HG03520 (cell line): Measurements from ENCODE around the gene MACO1.
"Not testable (repeated sequence)": the region's sequence is repeated elsewhere in the genome, so short reads cannot be mapped to it uniquely, and the experiment has no call there.

ENCODE experiments used
- ATAC-seq: cut with Tn5 transposase; IDR thresholded peaks from one replicate; pipeline ENCODE4 v1.9.1; 2021; ENCODE audit warnings: mild to moderate bottlenecking, moderate library complexity; ENCODE audit not compliant: unreplicated experiment

The MACO1 gene

DNA sequence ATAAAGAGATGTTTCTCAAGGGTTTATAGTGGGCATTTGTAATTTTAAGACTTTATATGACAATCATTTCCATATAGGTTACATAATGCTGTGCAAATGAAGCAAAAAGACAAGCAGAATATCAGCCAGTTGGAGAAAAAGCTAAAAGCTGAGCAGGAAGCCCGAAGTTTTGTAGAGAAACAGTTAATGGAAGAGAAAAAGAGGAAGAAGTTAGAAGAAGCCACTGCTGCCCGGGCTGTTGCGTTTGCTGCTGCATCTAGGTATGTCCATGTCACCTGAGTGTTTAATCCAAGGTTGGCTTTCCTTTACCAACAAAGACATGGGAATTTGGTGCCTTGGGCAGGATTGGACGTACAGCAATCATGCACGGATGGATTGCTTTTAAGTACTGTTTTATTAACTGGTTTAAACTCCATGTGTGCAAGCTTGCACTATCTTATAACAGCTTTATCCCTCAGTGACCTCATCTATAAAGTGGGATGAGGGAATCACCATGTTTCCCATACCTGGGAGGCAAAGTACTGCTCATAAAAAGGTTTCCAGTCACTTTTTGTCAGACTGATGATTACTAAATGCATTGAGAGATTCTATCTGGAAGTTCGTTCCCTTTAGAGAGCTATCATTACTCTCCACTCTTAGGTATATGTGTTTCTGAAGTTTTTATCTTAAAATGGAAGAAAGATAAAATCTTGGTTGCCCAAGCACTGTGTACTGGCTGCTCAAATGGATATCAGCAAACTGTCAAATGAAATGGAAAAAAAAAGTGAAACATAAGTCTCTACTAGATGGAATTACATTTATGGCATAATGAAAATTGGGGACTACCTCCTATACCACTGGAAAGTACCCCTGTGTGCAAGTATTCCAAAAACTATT is 55.1 kb downstream of the MACO1 start:
- ATAC-seq = no peak

GRCh38 chr1:25486602-25487001 is 55.9 kb downstream of the MACO1 start:
- ATAC-seq = no peak

DNA sequence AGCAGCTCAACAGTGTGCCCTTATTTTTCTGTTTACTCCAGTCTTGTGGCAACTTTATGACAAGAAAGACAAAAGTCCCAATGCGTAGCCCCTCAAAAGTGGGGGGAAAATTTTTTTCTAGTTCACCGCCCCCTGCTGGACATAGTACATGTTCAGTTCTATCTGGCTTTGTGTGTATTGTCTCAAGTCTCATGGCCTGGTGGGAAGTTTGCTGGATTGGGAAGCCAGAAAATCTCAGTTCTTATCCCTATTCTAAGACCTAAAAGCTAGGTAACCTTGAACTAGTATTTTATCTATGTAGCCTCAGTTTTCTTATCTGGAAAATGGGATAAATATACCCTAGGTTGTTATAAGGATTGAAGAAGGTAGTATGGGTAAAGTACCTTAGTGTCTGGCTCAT is 56.9 kb downstream of the MACO1 start:
- no peak for ATAC-seq

DNA sequence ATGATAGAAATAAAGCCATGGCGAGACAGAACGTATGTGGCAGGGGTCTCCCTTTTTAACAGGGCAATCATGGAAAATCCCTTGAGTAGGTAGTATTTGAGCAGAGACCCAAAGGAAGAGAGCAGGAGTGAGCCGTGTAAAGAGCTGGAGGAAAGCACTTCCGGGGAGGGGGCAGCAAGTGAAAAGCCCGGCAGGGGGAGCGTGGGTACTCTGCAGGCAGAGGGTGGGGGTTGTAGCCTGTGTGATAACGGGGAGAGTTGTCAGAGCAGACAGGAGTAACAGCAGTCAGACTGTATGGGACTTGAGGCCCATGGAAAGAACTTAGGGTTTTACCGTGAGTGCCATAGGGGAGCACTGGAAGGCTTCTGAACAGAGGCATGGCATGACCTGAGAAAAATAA is 61.6 kb downstream of the MACO1 start:
- no peak for ATAC-seq

DNA sequence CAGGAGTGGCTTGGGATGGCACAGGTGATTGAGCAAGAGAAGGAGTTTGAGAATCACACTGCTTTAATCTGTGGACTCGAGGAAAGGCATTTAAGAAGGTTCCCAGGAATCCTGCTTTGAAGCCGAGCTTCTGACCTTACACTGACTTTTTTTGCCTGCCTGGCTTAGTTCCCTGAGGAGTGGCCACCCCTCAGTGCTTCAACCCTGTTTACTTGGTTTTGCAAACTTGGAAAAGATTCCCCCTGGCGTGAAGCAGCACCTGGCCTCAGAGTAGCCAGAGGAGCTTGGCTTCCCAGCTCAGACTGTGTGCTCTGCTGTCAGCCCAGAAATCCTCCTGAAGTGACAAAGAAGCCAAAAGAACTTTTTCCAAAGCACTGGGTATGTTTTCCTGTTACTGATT is 64.3 kb downstream of the MACO1 start:
- ATAC-seq = no peak

- no peak for ATAC-seq
Measured at GRCh38 chr1:25500694-25501093, 70.0 kb downstream of the MACO1 start.

DNA sequence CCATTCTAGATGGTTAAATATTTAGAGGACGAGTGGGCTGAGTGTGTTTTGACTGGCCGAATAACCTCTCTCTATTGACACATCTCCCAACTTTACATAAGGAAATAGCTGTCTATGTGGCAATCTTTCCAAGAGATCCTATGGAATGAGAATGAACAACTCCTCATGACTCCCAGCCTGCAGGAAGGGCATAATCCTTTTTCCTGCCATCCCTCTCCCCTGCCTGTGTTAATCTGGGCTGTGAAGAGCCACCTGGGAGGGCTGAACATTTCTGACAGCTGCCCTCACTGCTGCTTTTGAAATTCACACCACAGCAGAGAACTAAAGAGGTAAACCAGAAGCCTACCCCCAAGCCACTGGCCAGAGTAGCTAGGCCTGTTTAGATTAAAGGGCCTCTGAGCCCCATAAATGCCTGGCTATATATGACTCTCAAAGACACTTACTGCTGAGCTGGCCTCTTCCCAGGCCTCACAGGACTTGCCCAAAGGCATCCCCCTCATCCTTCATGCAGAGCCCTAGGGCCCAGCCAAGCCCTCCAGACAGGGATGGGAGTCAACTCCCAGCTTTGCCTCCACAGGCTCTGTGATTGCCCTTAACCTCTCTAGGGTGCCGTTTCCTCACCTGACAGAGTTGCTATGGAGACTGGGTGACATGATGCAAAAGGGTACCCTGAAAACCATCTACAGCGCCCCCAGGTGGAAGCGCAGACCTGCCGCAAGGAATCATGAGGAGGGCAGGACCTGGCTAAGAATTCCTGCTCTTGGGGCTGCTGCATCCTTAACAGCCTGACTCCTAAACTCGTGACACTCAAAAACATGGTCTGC is 70.8 kb downstream of the MACO1 start:
- ATAC-seq = no peak

DNA sequence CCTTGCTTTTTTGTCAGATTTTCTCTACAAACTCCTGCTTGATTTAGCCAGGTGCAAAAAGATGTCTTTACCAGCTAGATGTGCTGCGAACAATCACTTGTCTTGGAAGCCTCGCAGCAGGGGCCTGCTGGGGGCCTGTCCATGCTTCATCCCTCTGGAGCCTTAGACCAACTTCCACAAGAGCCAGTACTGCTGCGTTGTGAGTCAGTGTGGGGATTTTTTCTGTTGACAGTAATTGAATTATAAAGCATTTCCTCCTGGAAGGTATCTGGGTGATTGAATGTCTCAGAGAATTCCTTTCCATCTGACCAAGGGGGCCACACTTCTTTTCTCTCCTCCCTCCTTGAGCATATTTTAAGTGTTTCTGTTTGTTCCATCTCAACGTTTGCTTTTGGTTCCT is 72.3 kb downstream of the MACO1 start:
- no peak for ATAC-seq

DNA sequence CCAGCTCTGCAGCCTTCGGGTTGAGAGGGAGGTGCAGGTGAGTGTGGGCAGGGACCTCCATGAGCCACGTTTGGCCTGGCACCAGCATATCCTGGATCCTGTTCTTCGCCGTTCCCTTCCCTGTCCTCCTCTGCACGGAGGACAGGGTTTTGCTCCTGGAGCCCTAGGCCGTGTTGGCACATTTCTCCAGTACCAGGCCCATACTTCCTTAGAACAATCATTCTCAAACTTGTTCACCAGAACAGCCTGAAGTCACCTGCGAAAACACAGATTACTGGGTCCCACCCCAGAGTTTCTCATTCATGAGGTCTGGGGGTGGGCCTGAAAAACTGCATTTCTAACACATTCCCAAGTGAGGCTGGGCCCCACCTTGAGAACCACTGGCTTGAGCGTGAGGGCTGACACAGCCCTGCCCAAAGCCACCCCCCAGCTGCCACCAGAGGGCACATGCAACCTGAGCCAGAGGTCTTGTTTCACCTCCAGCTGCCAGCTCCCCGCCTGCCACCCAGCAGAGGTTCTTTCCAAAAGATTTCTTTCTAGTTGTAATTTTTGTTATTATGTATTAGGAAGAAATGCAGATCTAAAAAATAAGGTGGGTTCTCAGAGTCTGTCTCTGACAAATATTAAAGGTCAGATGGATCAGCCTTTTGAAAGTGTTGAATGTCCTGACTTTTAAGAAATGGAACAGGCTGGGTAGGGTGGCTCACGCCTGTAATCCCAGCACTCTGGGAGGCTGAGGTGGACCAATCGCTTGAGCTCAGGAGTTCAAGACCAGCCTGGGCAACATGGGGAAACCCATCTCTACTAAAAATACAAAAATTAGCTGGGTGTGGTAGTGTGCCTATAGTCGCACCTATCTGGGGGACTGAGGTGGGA is 73.1 kb downstream of the MACO1 start:
- ATAC-seq = no peak

DNA sequence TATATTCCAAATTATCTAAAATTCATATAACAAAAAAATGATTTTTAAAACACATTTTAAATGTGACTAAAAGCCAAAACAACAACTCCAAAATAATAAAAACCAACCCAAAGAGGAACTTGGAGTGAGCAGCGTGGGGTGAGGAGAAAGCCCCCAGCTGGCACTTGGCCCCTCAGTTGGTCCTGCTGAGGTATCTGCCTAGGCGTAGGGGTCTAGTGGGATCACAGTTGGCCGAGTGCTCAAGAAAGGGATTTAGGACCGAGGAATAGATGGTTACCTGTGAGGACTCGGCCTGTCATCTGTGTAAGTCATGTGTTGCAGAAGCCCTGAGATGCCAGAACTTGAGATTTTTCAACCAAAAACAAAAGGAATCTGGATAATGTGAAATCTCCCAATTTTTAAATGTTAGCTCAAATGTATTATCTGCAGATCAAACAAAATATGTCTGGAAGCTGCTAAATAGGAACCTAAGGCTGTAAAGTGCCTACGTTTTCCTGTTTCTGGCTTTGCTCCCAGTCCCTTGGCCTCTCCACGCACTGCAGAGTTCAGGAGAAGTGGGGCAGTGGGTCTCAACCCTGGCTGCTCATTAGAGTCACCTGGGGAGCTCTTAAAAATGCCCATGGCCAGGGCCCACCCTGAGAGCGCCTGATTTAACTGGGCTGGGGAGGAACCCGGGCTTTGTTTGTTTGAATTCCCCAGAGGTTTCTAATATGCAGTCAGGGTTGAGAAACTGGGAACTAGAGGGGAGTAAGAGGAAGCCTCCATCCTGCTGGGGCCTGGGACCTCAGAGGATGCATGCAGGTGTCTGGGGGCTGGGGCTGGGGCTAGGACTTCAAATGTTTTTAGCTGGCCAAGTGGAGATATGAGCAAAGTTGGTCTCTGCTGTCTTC is 74.3 kb downstream of the MACO1 start:
- no peak for ATAC-seq

DNA sequence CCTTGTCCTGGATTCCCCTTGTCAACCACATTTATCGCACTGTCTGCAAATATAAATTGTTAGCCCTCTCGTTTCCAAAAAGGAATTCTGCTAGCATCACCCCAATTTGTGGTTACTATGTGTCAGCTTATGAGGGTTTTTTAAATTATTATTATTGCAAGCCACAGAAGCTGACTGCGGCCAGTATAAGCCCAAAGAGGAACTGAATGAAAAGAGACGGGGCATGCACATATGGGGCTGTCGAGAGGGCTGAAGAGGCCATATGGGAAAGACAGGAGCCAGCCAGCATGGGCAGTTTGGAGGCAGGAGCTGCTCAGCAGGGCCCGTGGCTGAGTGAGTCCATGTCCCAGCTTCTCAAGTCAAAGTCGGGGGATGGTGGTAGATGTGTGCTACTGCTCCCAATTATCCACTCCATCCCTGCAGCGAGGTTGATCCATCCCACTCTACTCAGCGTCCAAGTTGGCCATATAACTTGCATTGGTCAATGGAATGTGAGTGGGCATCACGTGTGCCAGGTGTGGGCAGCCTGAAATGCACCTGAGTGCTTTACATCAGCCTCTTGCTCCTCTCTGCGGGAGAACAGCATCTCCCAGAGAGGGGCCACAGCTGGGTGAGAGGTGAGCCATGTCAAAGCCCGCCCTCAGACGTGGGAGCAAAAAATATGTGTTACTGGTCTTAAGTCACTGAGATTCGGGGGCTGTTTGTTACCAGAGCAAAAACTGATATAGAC is 75.1 kb downstream of the MACO1 start:
- ATAC-seq = no peak

- not testable (repeated sequence) for ATAC-seq
Measured at GRCh38 chr1:25506566-25507463, 76.1 kb downstream of the MACO1 start.

- no peak for ATAC-seq
Measured at GRCh38 chr1:25513666-25514065, 83.0 kb downstream of the MACO1 start.

DNA sequence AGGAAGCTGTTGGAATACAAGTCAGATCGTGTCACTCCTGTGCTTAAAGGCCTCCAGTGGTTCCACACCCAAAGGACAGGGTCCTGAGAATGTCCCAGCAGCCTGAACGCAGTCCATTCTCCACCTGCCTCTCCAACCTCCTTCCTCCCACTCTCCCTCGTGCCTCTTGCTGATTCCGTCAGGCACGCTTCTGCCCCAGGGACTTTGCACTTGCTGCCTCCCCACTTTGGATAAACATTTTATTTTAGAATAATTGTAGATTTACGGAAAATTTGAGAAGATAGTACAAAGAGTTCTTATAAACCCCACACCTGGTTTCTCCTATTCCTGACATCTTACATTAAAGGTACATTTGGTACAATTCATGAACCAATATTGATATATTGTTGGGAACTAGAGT is 84.3 kb downstream of the MACO1 start:
- ATAC-seq = no peak

DNA sequence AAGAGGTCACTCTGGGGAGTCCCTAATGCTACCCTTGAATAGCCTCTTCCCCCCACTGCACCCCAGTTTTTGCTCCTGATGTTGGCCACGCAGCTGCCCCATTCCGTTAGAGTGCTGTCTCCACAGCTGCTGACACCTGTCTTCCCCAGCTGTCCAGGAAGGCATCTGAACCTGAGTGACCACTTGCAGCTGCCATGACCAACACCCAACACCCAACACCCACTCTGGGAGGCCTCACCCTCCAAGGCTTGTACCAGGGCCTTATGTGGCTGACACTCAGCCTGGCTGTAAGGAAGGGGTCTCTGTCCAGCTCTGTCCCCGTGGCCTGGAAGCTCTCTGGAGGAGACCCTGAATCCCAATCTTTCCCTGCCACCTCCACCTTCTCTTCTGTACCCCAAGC is 86.0 kb downstream of the MACO1 start:
- no peak for ATAC-seq

GRCh38 chr1:25517476-25518394 is 87.0 kb downstream of the MACO1 start:
- ATAC-seq = no peak

- ATAC-seq = no peak
Measured at GRCh38 chr1:25519624-25520023, 88.9 kb downstream of the MACO1 start.
